HPDE6-E6E7 (cell line): Measurements from ENCODE around the gene TASP1.
"Not testable (repeated sequence)": the region's sequence is repeated elsewhere in the genome, so short reads cannot be mapped to it uniquely, and the experiment has no call there.

Source experiments
- DNase-seq: peaks from one replicate; pipeline ENCODE4 v3.0.0; 2011; ENCODE audit warnings: missing footprints; ENCODE audit errors: extremely low spot score

TASP1 gene

GRCh38 chr20:13400453-13400852, 238.3 kb downstream of the TASP1 start:
- no peak for DNase-seq

- no peak for DNase-seq
These were observed 241.4 kb downstream of the TASP1 start for GRCh38 chr20:13397300-13397724.

GRCh38 chr20:13396826-13397225, 241.9 kb downstream of the TASP1 start:
- no peak for DNase-seq

GRCh38 chr20:13396022-13396421, 242.7 kb downstream of the TASP1 start:
- no peak for DNase-seq

- DNase-seq: no peak
These were observed 243.5 kb downstream of the TASP1 start for GRCh38 chr20:13395232-13395631.

- DNase-seq: no peak
These were observed 246.3 kb downstream of the TASP1 start for GRCh38 chr20:13392391-13392790.

GRCh38 chr20:13389115-13389514, 249.6 kb downstream of the TASP1 start:
- no peak for DNase-seq

- no peak for DNase-seq
These were observed 254.6 kb downstream of the TASP1 start for GRCh38 chr20:13384132-13384531.

- DNase-seq: no peak
These were observed 255.9 kb downstream of the TASP1 start for GRCh38 chr20:13382786-13383185.

GRCh38 chr20:13380497-13381229, 258.1 kb downstream of the TASP1 start:
- DNase-seq: not testable (repeated sequence)

GRCh38 chr20:13373400-13373799, 265.3 kb downstream of the TASP1 start:
- DNase-seq: no peak

- no peak for DNase-seq
These were observed 274.2 kb downstream of the TASP1 start for GRCh38 chr20:13364278-13365170.

- DNase-seq: no peak
These were observed 275.3 kb downstream of the TASP1 start for GRCh38 chr20:13363473-13363872.

- DNase-seq: not testable (repeated sequence)
These were observed 276.6 kb downstream of the TASP1 start for GRCh38 chr20:13362165-13362564.

GRCh38 chr20:13358936-13359335, 279.8 kb downstream of the TASP1 start:
- DNase-seq: not testable (repeated sequence)

GRCh38 chr20:13357782-13358181, 280.9 kb downstream of the TASP1 start:
- DNase-seq: not testable (repeated sequence)

GRCh38 chr20:13356591-13356990, 282.1 kb downstream of the TASP1 start:
- DNase-seq: no peak

GRCh38 chr20:13355941-13356486, 282.7 kb downstream of the TASP1 start:
- DNase-seq: no peak

- no peak for DNase-seq
These were observed 283.3 kb downstream of the TASP1 start for GRCh38 chr20:13355411-13355810.

- no peak for DNase-seq
These were observed 285.3 kb downstream of the TASP1 start for GRCh38 chr20:13353261-13353945.

- no peak for DNase-seq
These were observed 289.5 kb downstream of the TASP1 start for GRCh38 chr20:13349235-13349604.
